Left colon (tissue), 2 donors: ENCODE results near the gene PTPRD. TPM values are rescaled to one million over a fixed set of nuclear protein-coding genes. Genes with fewer than 3 reads are reported as not detected.

Experiments used
- ATAC-seq: fragments of 200-7000 bp; cut with Tn5 transposase; one replicate; pipeline ENCODE4 v1.9.1; 2020; ENCODE audit warnings: mild to moderate bottlenecking, moderate library complexity
- DNase-seq, 2 donors: peaks; one replicate each; pipeline ENCODE4 v3.0.0-alpha.2; 2020
- intact Hi-C, 2 donors: fragments of 100-400 bp; cut with DNase I in 1 of 2; cut with micrococcal nuclease in 1 of 2; formaldehyde crosslinking; loops; one replicate each; pipeline versions ENCODE4 v1.11.2 to v1.14.0; 2022; cut with DNase I, micrococcal nuclease
- total RNA-seq, 2 donors: library from RNA; stranded (reverse); fragmentation: NEBNext Ultra II Directional; extraction: Animal tissue kit (Norgen Biotek cat#: 25700); gene quantifications; one replicate each; pipeline ENCODE4 v1.2.1, GENCODE V29; 2021
- donor health status: DM: no; HTN: no; CAD: no.
- donor health status: DM: yes; HTN: yes; CAD: no.

PTPRD gene
- total RNA-seq, 2 donors from 2014 or later = 95.1 to 107 TPM

- intact Hi-C loops = no loop called here
- no peak for ATAC-seq
- no peak for DNase-seq
Measured at GRCh38 chr9:9751996-9752395, 860.8 kb downstream of the PTPRD start.

- DNase-seq = no peak
- no peak for ATAC-seq
Measured at GRCh38 chr9:9750719-9751118, 862.1 kb downstream of the PTPRD start.

GRCh38 chr9:9749591-9749990 lies 863.2 kb downstream of the PTPRD start:
- intact Hi-C loops = no loop called here
- DNase-seq = no peak
- ATAC-seq = no peak

More at GRCh38 chr9:9750719-9751118, 862.1 kb downstream of the PTPRD start:
- intact Hi-C loops = no loop called here

GRCh38 chr9:9747787-9748186 lies 865.0 kb downstream of the PTPRD start:
- ATAC-seq (no peak), DNase-seq (no peak)
- intact Hi-C loops = no loop called here

GRCh38 chr9:9746826-9747225 lies 866.0 kb downstream of the PTPRD start:
- no peak for DNase-seq
- intact Hi-C loops = no loop called here
- ATAC-seq = no peak

- intact Hi-C loops = no loop called here
- ATAC-seq = no peak
Measured at GRCh38 chr9:9743822-9744221, 869.0 kb downstream of the PTPRD start.

GRCh38 chr9:9730174-9730573 lies 882.6 kb downstream of the PTPRD start:
- ATAC-seq = no peak
- intact Hi-C loops = no loop called here
- DNase-seq = no peak

More at GRCh38 chr9:9743822-9744221, 869.0 kb downstream of the PTPRD start:
- DNase-seq = no peak

GRCh38 chr9:9729082-9729481 lies 883.7 kb downstream of the PTPRD start:
- no peak for DNase-seq
- intact Hi-C loops = no loop called here
- ATAC-seq = no peak

GRCh38 chr9:9719373-9720112 lies 893.3 kb downstream of the PTPRD start:
- no peak for DNase-seq
- ATAC-seq = no peak
- intact Hi-C loops = no loop called here

- no peak for ATAC-seq
- intact Hi-C loops = no loop called here
- no peak for DNase-seq
Measured at GRCh38 chr9:9718691-9719090, 894.1 kb downstream of the PTPRD start.

- DNase-seq (no peak), ATAC-seq (no peak)
- intact Hi-C loops = no loop called here
Measured at GRCh38 chr9:9679433-9679832, 933.4 kb downstream of the PTPRD start.

GRCh38 chr9:9674461-9674860 lies 938.3 kb downstream of the PTPRD start:
- intact Hi-C loops = no loop called here

GRCh38 chr9:9670454-9670853 lies 942.3 kb downstream of the PTPRD start:
- intact Hi-C loops = no loop called here
- DNase-seq = no peak
- ATAC-seq = no peak

More at GRCh38 chr9:9674461-9674860, 938.3 kb downstream of the PTPRD start:
- ATAC-seq (no peak), DNase-seq (no peak)

- no peak for DNase-seq
Measured at GRCh38 chr9:9645006-9645405, 967.8 kb downstream of the PTPRD start.

GRCh38 chr9:9631284-9631683 lies 981.5 kb downstream of the PTPRD start:
- ATAC-seq (no peak), DNase-seq (no peak)
- intact Hi-C loops = no loop called here

More at GRCh38 chr9:9645006-9645405, 967.8 kb downstream of the PTPRD start:
- intact Hi-C loops = no loop called here
- no peak for ATAC-seq

GRCh38 chr9:9625248-9625647 lies 987.6 kb downstream of the PTPRD start:
- no peak for ATAC-seq
- DNase-seq = no peak
- intact Hi-C loops = no loop called here

GRCh38 chr9:9623506-9623905 lies 989.3 kb downstream of the PTPRD start:
- ATAC-seq (no peak), DNase-seq (no peak)
- intact Hi-C loops = no loop called here

GRCh38 chr9:9621355-9621940 lies 991.4 kb downstream of the PTPRD start:
- no peak for ATAC-seq
- intact Hi-C loops = no loop called here
- no peak for DNase-seq

GRCh38 chr9:9620736-9621135 lies 992.1 kb downstream of the PTPRD start:
- ATAC-seq (no peak), DNase-seq (no peak)
- intact Hi-C loops = no loop called here

- intact Hi-C loops = no loop called here
- no peak for DNase-seq
- no peak for ATAC-seq
Measured at GRCh38 chr9:9615086-9615485, 997.7 kb downstream of the PTPRD start.

GRCh38 chr9:9614607-9615006 lies 998.2 kb downstream of the PTPRD start:
- ATAC-seq (no peak), DNase-seq (no peak)
- intact Hi-C loops = no loop called here
